Stimulated activated naive CD4-positive, alpha-beta T cell (primary cell): ENCODE results near the gene INF2.

Experiments
- DNase-seq, 6 experiments: peaks; one replicate each; lab custom pipeline; 2025; lab: John Stamatoyannopoulos, UW

INF2 gene

DNA sequence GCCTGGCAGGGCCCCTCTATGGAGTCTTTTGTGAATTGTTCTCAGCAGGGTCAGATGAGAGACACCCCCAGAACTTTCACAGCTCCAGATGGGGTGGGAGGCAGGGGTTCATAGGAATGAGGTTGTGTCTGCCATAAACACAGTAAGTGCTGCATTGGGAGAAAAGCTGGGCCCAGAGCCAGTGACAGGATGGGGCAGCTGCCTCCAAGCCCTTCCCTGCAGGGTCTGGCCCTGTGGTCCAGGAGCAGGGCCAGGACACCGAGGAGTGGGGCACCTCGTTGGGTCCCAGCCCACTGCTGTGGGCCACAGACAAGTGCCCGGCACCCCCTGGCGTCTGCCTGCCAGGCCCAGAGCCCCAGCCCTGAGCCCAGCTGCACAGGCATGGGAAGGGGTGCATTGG lies 13.3 kb downstream of the INF2 start:
- no peak for DNase-seq

DNA sequence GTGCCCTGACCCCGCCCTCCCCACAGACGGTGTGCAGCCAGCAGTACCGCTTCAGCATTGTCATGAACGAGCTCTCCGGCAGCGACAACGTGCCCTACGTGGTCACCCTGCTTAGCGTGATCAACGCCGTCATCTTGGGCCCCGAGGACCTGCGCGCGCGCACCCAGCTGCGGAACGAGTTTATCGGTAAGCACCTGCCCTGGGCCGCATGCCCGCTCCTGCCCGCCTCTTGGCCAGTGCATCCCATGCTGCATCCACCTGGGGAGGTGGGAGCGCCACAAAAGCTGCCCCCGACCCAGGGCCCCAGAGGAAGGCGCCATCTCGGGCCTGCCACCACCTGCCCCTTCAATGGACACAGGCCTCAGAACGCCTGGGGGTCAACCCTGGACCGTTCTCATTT lies 13.9 kb downstream of the INF2 start:
- DNase-seq = no peak

DNA sequence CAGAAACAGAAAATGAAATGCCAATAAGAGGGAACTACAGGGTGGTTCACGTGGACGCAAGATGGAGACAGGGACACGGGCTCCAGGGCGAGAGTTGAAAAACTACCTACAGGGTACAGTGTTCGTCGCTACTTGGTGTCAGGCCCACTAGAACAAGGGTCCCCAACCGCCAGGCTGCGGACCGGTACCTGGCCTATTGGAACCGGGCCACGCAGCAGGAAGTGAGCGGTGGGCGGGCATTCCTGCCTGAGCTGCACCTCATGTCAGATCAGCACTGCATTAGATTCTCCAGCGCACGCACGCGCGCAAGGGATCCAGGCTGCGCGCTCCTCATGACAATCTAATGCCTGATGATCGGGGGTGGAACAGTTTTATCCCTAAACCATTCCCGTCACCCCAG lies 14.8 kb downstream of the INF2 start:
- no peak for DNase-seq

DNA sequence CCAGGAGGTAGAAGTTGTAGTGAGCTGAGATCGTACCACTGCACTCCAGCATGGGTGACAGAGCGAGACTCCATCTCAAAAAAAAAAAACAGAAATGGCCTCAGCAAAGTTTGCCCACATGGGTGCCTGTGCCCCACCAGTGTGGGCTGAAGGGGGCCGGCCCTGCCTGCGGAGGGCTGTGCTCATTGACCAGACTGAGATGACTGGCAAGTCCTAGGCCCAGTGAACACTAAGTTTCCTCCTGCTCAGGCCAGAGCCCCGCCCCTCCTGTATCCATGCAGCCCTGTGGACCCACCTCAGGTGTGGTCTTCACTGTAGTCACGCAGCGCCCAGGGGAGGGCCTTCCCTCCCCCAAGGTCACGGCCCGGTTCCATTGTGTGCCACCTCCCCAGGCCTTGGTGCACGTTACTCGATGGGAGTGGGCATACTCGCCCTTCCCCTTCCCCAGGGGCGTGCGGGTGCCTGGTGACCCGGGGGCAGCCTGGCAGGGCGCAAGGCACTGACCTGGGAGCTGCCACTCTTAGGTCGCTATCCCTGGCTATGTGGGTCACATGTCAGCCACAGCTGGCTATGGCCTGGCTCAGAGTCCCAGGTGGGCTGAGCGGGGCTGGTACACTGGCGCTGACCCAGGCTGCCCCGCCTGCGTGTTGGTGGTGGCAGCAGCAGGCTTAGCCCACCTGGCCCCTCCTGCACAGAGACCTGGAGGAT lies 16.1 kb downstream of the INF2 start:
- no peak for DNase-seq

DNA sequence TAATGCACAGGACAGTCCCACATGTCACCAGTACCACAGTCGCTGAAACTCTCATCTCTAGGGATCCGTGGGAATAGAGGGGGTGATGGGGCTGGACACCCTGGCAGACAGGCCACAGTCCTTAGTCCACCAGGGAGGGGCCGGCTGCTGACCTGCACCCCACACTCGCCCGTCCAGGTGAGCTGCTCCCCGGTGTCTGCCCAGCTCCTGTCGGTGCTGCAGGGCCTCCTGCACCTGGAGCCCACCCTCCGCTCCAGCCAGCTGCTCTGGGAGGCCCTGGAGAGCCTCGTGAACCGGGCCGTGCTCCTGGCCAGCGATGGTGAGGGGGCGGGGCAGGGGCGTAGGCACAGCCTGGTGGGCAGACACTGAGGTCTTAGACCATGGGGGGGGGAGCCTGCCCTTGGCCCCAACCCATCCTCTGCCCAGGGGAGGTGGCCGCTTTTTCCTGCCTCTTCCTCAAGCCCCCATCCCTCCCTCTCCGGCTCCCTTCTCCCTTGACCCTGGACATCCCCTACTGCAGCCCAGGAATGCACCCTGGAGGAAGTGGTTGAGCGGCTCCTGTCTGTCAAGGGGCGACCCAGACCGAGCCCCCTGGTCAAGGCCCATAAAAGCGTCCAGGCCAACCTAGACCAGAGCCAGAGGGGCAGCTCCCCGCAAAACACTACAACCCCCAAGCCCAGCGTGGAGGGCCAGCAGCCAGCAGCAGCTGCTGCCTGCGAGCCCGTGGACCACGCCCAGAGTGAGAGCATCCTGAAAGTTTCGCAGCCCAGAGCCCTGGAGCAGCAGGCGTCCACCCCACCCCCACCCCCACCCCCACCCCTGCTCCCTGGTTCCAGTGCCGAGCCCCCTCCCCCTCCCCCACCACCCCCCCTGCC lies 17.6 kb downstream of the INF2 start:
- DNase-seq = no peak

DNA sequence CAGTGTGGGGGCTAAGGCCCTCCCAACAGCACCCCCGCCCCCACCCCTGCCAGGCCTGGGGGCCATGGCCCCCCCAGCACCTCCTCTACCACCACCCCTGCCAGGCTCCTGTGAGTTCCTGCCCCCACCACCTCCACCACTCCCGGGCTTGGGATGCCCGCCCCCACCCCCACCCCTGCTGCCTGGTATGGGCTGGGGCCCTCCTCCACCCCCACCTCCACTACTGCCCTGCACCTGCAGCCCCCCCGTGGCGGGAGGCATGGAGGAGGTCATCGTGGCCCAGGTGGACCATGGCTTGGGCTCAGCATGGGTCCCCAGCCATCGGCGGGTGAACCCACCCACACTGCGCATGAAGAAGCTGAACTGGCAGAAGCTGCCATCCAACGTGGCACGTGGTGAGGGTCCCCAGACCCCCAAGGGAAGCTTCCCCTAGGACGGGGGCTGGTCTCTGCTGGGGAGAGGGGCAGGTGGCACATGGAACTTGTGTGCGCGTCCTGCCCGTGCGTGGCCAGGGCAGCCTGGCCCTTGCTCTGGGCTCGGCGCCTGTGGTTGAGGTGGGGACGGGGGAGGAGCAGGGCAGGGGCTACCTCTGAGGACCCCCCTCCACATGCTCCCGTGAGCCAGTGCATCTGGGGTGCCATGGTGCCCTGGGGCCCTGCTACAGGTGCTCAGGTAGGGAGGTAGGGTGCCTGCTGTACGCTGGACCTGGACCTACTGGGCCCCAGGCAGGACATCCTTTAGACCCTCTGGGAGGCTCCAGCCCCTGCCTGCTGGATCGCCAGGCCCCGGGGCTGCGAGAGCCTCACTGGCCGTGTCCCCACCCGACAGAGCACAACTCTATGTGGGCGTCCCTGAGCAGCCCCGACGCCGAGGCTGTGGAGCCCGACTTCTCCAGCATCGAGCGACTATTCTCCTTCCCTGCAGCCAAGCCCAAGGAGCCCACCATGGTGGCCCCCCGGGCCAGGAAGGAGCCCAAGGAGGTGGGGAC lies 18.5 kb downstream of the INF2 start:
- DNase-seq = no peak

DNA sequence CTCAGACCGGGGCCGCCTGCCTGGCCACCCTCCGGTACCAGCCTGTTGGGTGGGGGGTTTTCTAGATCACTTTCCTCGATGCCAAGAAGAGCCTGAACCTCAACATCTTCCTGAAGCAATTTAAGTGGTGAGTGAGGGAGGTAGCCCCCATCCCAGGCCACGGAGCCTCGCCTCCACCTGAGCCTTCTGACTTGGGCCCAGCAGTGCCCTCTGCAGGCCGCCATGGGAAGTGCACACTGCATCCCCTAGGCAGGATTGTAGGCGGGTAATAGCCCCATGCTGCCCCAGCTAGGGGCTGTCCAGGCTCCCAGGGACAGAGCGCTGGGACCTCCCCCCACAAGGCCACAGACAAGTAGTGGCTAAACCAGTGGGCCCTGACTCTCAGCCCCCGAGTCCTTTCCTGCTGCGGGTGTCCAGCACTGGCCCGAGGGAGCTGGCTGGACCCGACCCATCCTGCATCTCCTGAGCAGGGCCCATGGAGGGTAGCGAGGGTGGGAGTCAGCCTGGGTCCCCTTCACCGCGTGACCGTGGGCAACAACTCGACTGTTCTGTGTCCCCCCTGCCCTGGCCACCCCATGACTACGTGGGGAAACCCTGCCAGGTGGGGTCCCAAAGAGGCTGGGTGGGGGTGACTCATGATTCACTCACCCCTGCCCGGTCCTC lies 19.3 kb downstream of the INF2 start:
- DNase-seq = peak; percentile 45 to 83 (median 61)

DNA sequence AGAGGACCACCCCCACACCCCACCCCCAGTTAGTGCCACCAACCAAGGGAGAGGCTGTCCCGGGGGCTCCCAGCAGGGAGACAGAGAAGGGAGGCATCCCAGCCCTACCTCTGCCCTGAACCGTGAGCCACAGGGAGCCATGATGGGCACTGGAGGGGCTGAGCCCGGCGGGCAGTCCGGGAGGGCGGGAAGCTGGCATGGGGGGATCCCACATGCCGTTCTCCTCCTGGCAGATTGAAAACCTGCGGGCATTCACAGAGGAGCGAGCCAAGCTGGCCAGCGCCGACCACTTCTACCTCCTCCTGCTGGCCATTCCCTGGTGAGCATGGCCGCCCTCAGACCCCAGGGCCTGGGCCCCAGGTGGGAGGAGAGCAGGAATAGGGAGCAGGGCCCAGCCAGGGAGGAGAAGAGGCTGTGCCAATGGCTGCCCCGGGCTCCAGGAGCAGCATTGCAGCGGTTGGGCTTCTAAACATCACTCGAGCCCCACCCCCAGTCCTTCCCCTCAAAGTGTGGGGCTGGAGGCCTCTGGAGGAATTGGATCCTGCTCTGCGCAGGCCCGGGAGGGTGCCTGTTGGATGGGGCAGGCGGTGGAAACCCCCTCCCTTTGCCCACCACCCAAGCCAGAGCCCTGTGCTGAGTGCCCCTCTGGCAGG lies 20.1 kb downstream of the INF2 start:
- DNase-seq = no peak

DNA sequence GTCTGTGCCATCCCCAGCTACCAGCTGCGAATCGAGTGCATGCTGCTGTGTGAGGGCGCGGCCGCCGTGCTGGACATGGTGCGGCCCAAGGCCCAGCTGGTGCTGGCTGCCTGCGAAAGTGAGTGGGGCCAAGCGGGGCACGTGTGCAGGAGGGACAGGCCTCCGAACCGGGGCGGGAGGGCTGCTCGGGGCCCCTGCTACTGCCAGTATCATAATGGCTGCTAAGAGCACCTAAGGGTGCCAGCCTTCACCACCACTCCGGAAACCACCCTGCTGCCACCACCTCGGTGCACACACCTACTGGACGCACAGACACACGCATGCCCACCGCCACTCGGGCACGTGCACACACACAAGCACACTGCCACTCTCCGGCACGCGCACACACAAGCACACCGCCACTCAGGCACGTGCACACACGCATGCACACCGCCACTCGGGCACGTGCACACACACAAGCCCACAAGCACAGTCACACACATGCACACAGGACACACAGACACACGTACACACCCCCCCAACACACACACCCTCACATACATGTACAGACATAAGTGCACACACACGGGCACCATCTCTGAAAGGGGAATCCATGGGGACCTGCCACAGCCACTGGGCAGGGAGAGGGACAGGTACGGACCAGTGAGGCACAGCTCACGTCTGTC lies 20.8 kb downstream of the INF2 start:
- DNase-seq = no peak

DNA sequence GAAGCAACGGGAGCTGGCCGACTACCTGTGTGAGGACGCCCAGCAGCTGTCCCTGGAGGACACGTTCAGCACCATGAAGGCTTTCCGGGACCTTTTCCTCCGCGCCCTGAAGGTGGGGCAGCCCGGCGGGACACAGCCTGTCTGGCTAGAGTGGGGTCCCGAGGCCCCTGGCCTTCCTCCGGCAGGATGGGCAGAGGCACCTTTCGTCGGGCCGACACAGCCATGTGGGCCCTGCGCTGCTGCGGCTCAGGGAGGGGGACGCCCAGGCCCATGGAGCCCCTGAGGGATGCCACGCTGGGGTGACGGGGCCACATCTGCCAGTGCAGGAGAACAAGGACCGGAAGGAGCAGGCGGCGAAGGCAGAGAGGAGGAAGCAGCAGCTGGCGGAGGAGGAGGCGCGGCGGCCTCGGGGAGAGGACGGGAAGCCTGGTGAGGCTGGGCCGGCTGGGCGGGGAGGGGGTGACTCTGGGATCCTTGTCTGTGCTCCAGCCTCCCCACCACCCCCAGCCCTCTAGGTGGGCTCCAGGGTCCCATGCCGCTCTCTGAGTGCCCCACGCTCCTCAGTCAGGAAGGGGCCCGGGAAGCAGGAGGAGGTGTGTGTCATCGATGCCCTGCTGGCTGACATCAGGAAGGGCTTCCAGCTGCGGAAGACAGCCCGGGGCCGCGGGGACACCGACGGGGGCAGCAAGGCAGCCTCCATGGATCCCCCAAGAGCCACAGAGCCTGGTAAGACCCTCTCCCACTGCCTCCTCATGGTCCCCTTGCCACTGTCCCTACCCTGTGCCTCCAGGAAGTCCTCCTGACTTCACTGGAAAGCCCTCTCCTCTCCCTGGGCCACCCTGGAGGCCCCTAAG lies 23.7 kb downstream of the INF2 start:
- DNase-seq = no peak

DNA sequence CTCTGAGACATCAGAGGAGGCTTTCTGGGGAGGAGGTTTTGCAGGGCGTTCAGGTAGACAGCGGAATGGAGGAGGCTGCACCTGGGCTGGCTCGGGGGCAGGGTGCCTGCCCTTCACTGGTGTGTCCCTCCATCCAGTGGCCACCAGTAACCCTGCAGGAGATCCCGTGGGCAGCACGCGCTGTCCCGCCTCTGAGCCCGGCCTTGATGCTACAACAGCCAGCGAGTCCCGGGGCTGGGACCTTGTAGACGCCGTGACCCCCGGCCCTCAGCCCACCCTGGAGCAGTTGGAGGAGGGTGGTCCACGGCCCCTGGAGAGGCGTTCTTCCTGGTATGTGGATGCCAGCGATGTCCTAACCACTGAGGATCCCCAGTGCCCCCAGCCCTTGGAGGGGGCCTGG lies 24.6 kb downstream of the INF2 start:
- no peak for DNase-seq

DNA sequence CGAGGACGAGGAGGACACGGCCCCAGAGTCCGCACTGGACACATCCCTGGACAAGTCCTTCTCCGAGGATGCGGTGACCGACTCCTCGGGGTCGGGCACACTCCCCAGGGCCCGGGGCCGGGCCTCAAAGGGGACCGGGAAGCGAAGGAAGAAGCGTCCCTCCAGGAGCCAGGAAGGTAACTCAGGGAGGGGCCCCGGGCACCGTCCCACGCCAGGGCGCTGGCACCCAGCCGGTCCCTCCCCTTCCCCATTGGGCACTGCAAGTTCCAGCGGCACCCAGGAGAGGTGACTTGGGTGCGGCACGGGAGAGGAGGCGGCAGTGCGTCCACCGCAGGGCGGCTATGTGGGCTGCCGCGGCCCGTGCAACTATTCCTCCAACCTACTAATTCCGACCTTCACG lies 25.3 kb downstream of the INF2 start:
- DNase-seq = no peak

DNA sequence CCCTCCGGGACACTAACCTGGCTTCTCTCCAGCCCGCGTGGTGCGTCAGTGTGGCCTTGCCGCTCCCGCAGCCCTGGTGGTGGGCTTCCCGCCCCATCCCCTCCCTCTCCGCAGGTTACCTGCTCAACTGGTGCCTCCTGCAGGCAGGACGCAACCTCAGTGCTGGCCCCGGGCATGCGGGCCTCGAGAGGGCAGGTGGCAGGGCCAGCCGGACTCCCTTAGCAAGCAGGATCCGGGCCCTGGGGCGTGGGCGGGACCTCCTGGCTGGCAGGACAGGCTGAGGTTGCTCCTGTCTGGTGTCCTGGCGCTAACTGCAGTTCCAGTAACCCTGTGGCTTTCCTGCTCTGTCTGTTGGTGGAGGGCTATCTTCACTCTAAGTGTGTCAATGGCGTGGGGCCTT lies 26.0 kb downstream of the INF2 start:
- no peak for DNase-seq

DNA sequence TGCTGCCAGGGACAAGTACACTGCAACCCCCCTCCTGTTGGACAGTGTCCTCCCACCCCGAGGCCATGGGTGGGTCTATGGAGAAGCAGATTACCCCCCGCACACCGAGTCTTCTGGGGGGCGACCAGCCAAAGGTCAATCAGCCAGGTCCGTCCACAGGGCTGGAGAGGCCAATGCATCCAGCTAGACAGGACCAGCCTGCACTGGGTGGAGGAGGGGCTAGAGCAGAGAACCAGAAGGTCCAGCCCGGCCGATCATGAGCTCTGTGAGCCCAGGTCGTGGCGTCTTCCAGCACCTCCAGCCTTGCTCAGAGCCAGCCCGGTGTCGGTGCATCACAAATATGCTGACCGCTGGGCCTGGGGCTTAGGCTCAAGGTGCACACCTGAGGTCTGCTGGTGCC lies 26.5 kb downstream of the INF2 start:
- no peak for DNase-seq

DNA sequence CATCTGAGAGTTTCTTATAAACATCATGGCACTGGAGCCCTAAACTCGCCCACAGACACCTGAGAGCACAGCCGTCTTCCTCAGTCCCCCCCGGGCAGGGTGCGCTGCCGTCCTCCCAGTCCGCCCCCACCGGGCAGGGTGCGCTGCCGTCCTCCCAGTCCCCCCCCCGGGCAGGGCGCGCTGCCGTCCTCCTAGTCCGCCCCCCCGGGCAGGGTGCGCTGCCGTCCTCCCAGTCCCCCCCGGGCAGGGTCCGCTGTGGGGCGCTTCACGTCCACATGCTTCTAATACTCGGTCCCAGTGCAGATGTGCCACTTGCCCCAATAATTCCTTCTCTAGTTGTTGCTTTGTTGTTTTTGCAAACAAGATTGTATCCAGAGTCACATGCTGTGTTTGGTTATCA lies 27.7 kb downstream of the INF2 start:
- no peak for DNase-seq

DNA sequence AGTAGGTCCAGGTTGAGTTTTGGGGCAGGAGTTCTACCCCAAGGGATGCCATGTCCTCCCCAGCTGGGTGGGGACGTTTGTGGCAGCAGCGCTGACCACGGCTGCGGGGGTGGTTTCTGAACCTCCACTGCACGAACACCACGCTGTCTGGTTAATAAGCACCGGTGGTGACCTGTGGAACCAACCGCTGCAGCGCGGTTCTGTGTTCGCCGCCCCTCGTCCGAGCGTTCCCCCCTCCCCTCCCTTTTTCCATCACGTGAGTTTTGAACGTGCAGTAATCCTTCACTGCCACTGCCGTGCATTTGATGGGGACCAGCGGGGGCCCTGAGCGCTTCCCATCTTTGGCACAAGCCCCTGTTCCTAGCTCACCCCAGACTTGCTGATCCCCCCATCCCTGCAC lies 28.2 kb downstream of the INF2 start:
- no peak for DNase-seq

DNA sequence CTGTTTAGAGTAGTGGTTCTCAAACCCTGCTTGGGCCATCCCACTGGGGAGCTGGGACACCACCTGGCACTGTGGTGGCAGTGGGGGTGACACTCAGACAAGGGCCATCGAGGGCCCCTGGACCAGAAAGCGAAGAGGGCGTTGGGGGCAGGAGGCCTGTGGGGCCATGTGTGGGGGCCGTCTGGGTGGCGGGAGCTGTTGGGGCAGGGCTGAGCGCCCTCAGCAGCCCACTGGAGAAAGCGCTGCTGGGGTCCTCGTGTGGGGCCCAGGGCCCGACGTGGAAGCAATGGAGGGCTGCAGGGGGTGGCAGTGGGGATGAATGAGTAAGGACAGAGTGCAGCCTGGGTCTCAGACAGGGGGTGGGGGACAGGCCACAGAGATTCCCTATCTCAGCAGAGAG lies 28.7 kb downstream of the INF2 start:
- no peak for DNase-seq

DNA sequence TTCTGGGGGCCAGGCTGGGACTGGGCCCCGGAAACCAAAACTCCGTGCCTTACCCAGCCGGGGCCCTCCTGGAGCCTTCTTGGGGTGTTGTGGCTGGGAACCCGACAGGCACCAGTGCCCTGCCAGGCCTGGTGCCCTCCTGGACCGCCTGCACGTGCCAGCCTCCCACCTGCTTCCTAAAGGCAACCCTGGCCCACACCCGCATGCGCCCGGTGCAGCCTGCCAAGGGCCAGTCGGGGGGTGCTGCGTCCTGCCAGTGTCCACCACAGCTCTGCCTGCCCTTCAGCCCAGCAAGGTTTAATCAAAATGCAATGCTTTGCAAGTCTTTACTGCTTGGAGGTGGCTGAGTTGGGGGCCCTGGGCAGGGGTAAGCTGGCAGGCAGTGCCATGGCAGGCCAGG lies 29.5 kb downstream of the INF2 start:
- DNase-seq = no peak

DNA sequence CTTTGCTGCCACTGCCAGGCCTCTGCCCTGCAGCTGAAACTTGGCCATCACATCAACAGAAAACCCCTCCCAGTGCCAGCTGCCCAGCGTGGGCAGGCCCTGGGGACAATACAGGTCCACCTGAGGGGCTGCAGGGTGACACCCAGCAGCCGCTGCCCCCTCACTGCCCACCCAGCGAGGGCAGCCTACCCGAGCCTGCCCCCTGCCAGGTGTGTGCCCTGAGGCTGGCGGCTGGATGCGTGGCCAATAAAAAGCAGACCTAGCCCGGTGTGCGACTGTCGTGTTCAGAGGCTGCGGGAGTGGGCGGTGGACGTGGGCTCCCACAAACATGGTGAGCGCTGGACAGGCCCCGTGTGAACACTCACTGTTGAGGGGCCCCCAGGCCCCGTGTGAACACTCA lies 29.9 kb downstream of the INF2 start:
- no peak for DNase-seq
